AG09309 (cell line): ENCODE measurements around the gene RDX.
"Not testable (repeated sequence)": the region's sequence is repeated elsewhere in the genome, so short reads cannot be mapped to it uniquely, and the experiment has no call there.

Source experiments
- DNase-seq: peaks from one replicate; pipeline ENCODE4 v3.0.0-alpha.2; 2010; ENCODE audit warnings: low read depth
- H3K4me3 ChIP-seq: 2 replicates; pipeline ENCODE4 v1.5.1; 2011; ENCODE audit warnings: mild to moderate bottlenecking, low read depth, low read length, moderate library complexity; ENCODE audit not compliant: control insufficient read depth
- CTCF ChIP-seq: IDR thresholded peaks from 2 replicates; pipeline ENCODE4 v1.5.1; 2011; ENCODE audit warnings: mild to moderate bottlenecking, low read depth, low read length, inconsistent platforms; ENCODE audit not compliant: insufficient read depth, control insufficient read depth; ENCODE audit errors: missing control alignments

Gene RDX

GRCh38 chr11:110318638-110319404, 22.4 kb upstream of the RDX start:
- H3K4me3 ChIP-seq = no peak overlapping the region
- no peak for DNase-seq
- no peak for TF ChIP-seq CTCF

GRCh38 chr11:110317516-110317932, 21.1 kb upstream of the RDX start:
- no peak for TF ChIP-seq CTCF
- no peak overlapping the region for H3K4me3 ChIP-seq
- DNase-seq = no peak

GRCh38 chr11:110314366-110315095, 18.1 kb upstream of the RDX start:
- no peak for TF ChIP-seq CTCF
- DNase-seq = no peak
- H3K4me3 ChIP-seq = no peak overlapping the region

GRCh38 chr11:110312670-110313069, 16.3 kb upstream of the RDX start:
- no peak for DNase-seq
- no peak for TF ChIP-seq CTCF
- H3K4me3 ChIP-seq = no peak overlapping the region

- no peak for DNase-seq
- H3K4me3 ChIP-seq = no peak overlapping the region
- TF ChIP-seq CTCF = no peak
Measured at GRCh38 chr11:110311783-110312579, 15.6 kb upstream of the RDX start.

- no peak for DNase-seq
- no peak for TF ChIP-seq CTCF
Measured at GRCh38 chr11:110308071-110308470, 11.7 kb upstream of the RDX start.

GRCh38 chr11:110306019-110306388, 9.6 kb upstream of the RDX start:
- H3K4me3 ChIP-seq, DNase-seq: not testable (repeated sequence)

More at GRCh38 chr11:110308071-110308470, 11.7 kb upstream of the RDX start:
- no peak overlapping the region for H3K4me3 ChIP-seq
